K562 (cell line): ENCODE results near the gene ENG. TPM values are rescaled to one million over a fixed set of nuclear protein-coding genes. Genes with fewer than 3 reads are reported as not detected.

ENCODE experiments used
- ATAC-seq: fragments of 200-7000 bp; cut with Tn5 transposase; 3 replicates; pipeline ENCODE4 v1.9.1; 2020; ENCODE audit warnings: moderate library complexity
- BruUV-seq: library from RNA; stranded (reverse); fragments of 400-500 nt; replicated peaks from 2 replicates; lab custom pipeline; 2021; lab: Mats Ljungman, UMichigan
- CTCF ChIA-PET: fragments of 300-600 bp; formaldehyde crosslinking; extraction: SDS; loops from one replicate; lab custom pipeline; 2021; ENCODE audit warnings: low intra/inter-chr PET ratio; lab: Yijun Ruan, JAX
- POLR2A ChIA-PET: fragments of 300-600, 350-650 bp; sonication (Branson Sonifier 250); formaldehyde crosslinking; extraction: SDS; loops from one replicate; lab custom pipeline; 2021; ENCODE audit warnings: antibody characterized with exemption, inconsistent platforms; lab: Yijun Ruan, JAX
- DNase-seq, 4 experiments: peaks; one replicate each; pipeline versions ENCODE4 v3.0.0 to v3.0.0-alpha.2; 2011 to 2018; ENCODE audit warnings: low spot score in 3 of 4, mixed read lengths in 3 of 4; ENCODE audit errors: extremely low read depth in 1 of 4
- FAIRE-seq: peaks from 2 replicates; lab custom pipeline; 2011; peaks lifted over from hg19 to GRCh38; lab: Jason Lieb, UNC
- H2AFZ ChIP-seq: 2 replicates; pipeline ENCODE4 v1.6.0; 2011; ENCODE audit warnings: low read depth, low read length, control low read depth, inconsistent platforms
- H3K27ac ChIP-seq: fragments of 200-600 bp; 3 replicates; pipeline ENCODE4 v1.8.0; 2011; ENCODE audit warnings: low read depth, mild to moderate bottlenecking, control low read depth, inconsistent platforms, low read length, moderate library complexity, mixed read lengths; ENCODE audit errors: extremely low read depth
- H3K27me3 ChIP-seq, 2 experiments: fragments of 300-600 bp in 1 of 2; 2 replicates in 1 of 2; 3 replicates in 1 of 2; pipeline versions ENCODE4 v1.6.0 to v1.8.0; 2011; ENCODE audit warnings: inconsistent platforms in 2 of 2, low read length in 2 of 2, mild to moderate bottlenecking in 1 of 2, mixed read lengths in 1 of 2, moderate library complexity in 1 of 2; ENCODE audit not compliant: control insufficient read depth in 2 of 2, insufficient read depth in 2 of 2
- H3K36me3 ChIP-seq: fragments of 300-600 bp; 3 replicates; pipeline ENCODE4 v1.8.0; 2011; ENCODE audit warnings: mild to moderate bottlenecking, low read length, inconsistent platforms; ENCODE audit not compliant: control insufficient read depth, insufficient read depth
- H3K4me1 ChIP-seq, 2 experiments: fragments of 200-600 bp in 1 of 2; replicated peaks in 1 of 2; 2 replicates in 1 of 2; 3 replicates in 1 of 2; pipeline versions ENCODE4 v1.5.1 to v1.8.0; 2011; ENCODE audit warnings: inconsistent platforms in 2 of 2, low read length in 2 of 2, mild to moderate bottlenecking in 1 of 2, mixed read lengths in 1 of 2, moderate library complexity in 1 of 2; ENCODE audit not compliant: control insufficient read depth in 2 of 2, insufficient read depth in 2 of 2
- H3K4me2 ChIP-seq: 2 replicates; pipeline ENCODE4 v1.6.1; 2011; ENCODE audit warnings: low read length, control low read depth, inconsistent platforms, mixed read lengths; ENCODE audit not compliant: insufficient read depth
- H3K4me3 ChIP-seq: fragments of 200-600 bp; sonication (generic), shearing (Covaris generic); 2 replicates; pipeline ENCODE4 v1.5.1; 2016; ENCODE audit warnings: control low read depth, inconsistent platforms
- H3K79me2 ChIP-seq: fragments of 200-600 bp; 3 replicates; pipeline ENCODE4 v1.8.0; 2011; ENCODE audit warnings: low read length, inconsistent platforms; ENCODE audit not compliant: control insufficient read depth, insufficient read depth
- H3K9ac ChIP-seq, 2 experiments: 2 replicates each; pipeline versions ENCODE4 v1.6.0 to v1.6.1; 2011; ENCODE audit warnings: low read depth in 2 of 2, low read length in 2 of 2, control low read depth in 1 of 2, inconsistent platforms in 1 of 2, mild to moderate bottlenecking in 1 of 2, mixed read lengths in 1 of 2; ENCODE audit not compliant: insufficient read depth in 1 of 2
- H3K9me1 ChIP-seq: one replicate; pipeline ENCODE4 v1.6.0; 2011; ENCODE audit warnings: inconsistent platforms, mild to moderate bottlenecking, low read length, moderate library complexity; ENCODE audit not compliant: control insufficient read depth, insufficient read depth
- H3K9me3 ChIP-seq: replicated peaks from 2 replicates; pipeline ENCODE4 v1.5.1; 2011; ENCODE audit warnings: low read depth, low read length, inconsistent platforms; ENCODE audit not compliant: control insufficient read depth, insufficient read depth
- H4K20me1 ChIP-seq: replicated peaks from 2 replicates; pipeline ENCODE4 v1.6.1; 2011; ENCODE audit warnings: low read length, inconsistent platforms, mixed read lengths; ENCODE audit not compliant: control insufficient read depth, insufficient read depth
- CHD1 ChIP-seq: fragments of 200-600 bp; sonication (generic); IDR thresholded peaks from one replicate; pipeline ENCODE4 v1.6.1; 2012; ENCODE audit warnings: mild to moderate bottlenecking, moderate library complexity, low read length, inconsistent platforms
- GTF2B ChIP-seq: IDR thresholded peaks from 2 replicates; pipeline ENCODE4 v1.6.1; 2011; ENCODE audit not compliant: insufficient read length; ENCODE audit errors: extremely low read depth
- GTF2E2 ChIP-seq: fragments of 200-800 bp; sonication (Bioruptor generic); IDR thresholded peaks from 2 replicates; pipeline ENCODE4 v1.6.1; 2016; ENCODE audit warnings: missing genetic modification characterization, missing compliant biosample characterization
- MCM5 ChIP-seq: fragments of 450-650 bp; IDR thresholded peaks from 2 replicates; pipeline ENCODE4 v1.6.1; 2016; ENCODE audit warnings: low read depth
- RHOXF2B ChIP-seq: fragments of 250-450 bp; sonication (Bioruptor Pico); conservative IDR thresholded peaks from 2 replicates; pipeline ENCODE4 v1.5.1; 2021
- SMAD4 ChIP-seq: fragments of 250-450 bp; sonication (Bioruptor Pico); conservative IDR thresholded peaks from 2 replicates; pipeline ENCODE4 v1.8.0; 2021; ENCODE audit warnings: inconsistent platforms, mild to moderate bottlenecking, moderate library complexity
- SRSF1 ChIP-seq: fragments of 200-400 bp; formaldehyde crosslinking; IDR thresholded peaks from 2 replicates; pipeline ENCODE4 v1.6.1; 2017; ENCODE audit warnings: mild to moderate bottlenecking, low read depth, low read length, moderate library complexity
- TAF15 ChIP-seq: fragments of 200-400 bp; formaldehyde crosslinking; IDR thresholded peaks from 2 replicates; pipeline ENCODE4 v1.6.1; 2017; ENCODE audit warnings: mild to moderate bottlenecking, low read depth, low read length, moderate library complexity
- ZC3H8 ChIP-seq: fragments of 450-650 bp; IDR thresholded peaks from 2 replicates; pipeline ENCODE4 v1.6.1; 2017
- ZFPM2 ChIP-seq: fragments of 250-450 bp; sonication (Bioruptor Pico); IDR thresholded peaks from 2 replicates; pipeline ENCODE4 v1.5.1; 2022; ENCODE audit warnings: mild to moderate bottlenecking
- ZNF146 ChIP-seq: IDR thresholded peaks from one replicate; pipeline ENCODE4 v1.6.1; 2018; ENCODE audit warnings: missing compliant biosample characterization; ENCODE audit not compliant: unreplicated experiment
- ZNF41 ChIP-seq: fragments of 250-450 bp; sonication (Bioruptor Pico); conservative IDR thresholded peaks from 2 replicates; pipeline ENCODE4 v1.4.0; 2020; ENCODE audit warnings: mild to moderate bottlenecking
- ZNF586 ChIP-seq: fragments of 450-650 bp; formaldehyde crosslinking; conservative IDR thresholded peaks from 2 replicates; pipeline ENCODE4 v1.4.0; 2020; ENCODE audit warnings: mild to moderate bottlenecking, moderate library complexity
- WGBS: fragments of 100-300 bp; shearing (Covaris generic); methylation state at CpG from one replicate; pipeline ENCODE4 v1.1.6; 2016; ENCODE audit warnings: low coverage, mixed read lengths; ENCODE audit not compliant: insufficient coverage; ENCODE audit errors: missing lambda C conversion rate; 5-methylcytosine and 5-hydroxymethylcytosine counted together
- in situ Hi-C: fragments of 300-500 bp; cut with MboI; formaldehyde crosslinking; loops from 4 replicates; pipeline ENCODE4 v1.15.0; 2018; ENCODE audit warnings: inconsistent platforms, mixed read lengths
- intact Hi-C: fragments of 100-400 bp; cut with micrococcal nuclease; formaldehyde crosslinking; loops from 2 replicates; pipeline ENCODE4 v1.14.2; 2022
- polyA plus RNA-seq, 8 experiments: library from polyadenylated mRNA; depleted of rRNA in 4 of 8; stranded (reverse) in 5 of 8; unstranded in 3 of 8; fragments of >200 nt; fragmentation: Nextera tagmentation in 2 of 8; fragmentation: Illumina TruSeq in 1 of 8; extraction: Ambion mirVana in 2 of 8; extraction: Trizol in 1 of 8; gene quantifications; 2 replicates each; pipeline versions ENCODE4 v1.2.1 to v1.2.3, GENCODE V29; 2011 to 2014; ENCODE audit warnings: inconsistent platforms in 1 of 8, missing spikeins in 1 of 8
- total RNA-seq, 7 experiments: library from RNA; depleted of rRNA in 6 of 7; stranded (reverse); fragments of >200 nt in 6 of 7; fragmentation: Illumina TruSeq in 2 of 7; extraction: Trizol in 2 of 7; gene quantifications; 2 replicates each; pipeline versions ENCODE4 v1.2.1 to v1.2.3, GENCODE V29; 2011 to 2021; ENCODE audit warnings: low replicate concordance in 1 of 7

The ENG gene
- total and polyA plus RNA-seq, 9 of the 15 experiments (the other 6 are each of a cell fraction or from before 2014, with no cell fraction given): 0.04 to 0.40 (median 0.14) TPM; not detected in 1

- Histone ChIP-seq H3K9ac (no peak overlapping the region), H2AFZ (no peak overlapping the region), H3K4me1 (peaks cover 6 to 68% of the 10 kb centered on the region in 2 experiments; a peak in 4 of 5 replicates), H3K4me2 (no peak overlapping the region), H3K9me3 (no peaks in the 10 kb centered on the region), H3K4me3 (no peak overlapping the region), H3K27ac (no peak overlapping the region), H3K27me3 (no peaks in the 10 kb centered on the region), H3K36me3 (peaks cover 17% of the 10 kb centered on the region; the same call in 2 of the 3 replicates), H3K9me1 (no peaks in the 10 kb centered on the region), H3K79me2 (peaks cover 5% of the 10 kb centered on the region; the same call in 2 of the 3 replicates), H4K20me1 (no peaks in the 10 kb centered on the region)
- in situ Hi-C loops: loop anchor here (5.0 to 10.0 kb wide), 3 partner anchors 64 to 277 kb away; partner anchors contain the start of gene TOR2A
- TF ChIP-seq ZNF146 (CRISPR knock-in tag) (no peak), TAF15 (no peak), SMAD4 (no peak), CHD1 (no peak), ZNF586 (CRISPR knock-in tag) (no peak), RHOXF2B (no peak), GTF2E2 (tag) (no peak), MCM5 (no peak), GTF2B (no peak), SRSF1 (no peak), ZNF41 (CRISPR knock-in tag) (no peak), ZFPM2 (CRISPR knock-in tag) (no peak), ZC3H8 (no peak)
- ATAC-seq (no peak), FAIRE-seq (no peak), DNase-seq (no peak)
- no TSS peak for BruUV-seq
- WGBS: 74% methylated on average over 9 of the region's 9 CpGs
- ChIA-PET POLR2A (interaction anchor here (1.6 to 1.7 kb wide), 2 partner anchors 8 to 100 kb away, joined by 4 to 5 read pairs; no protein-coding TSS in a partner anchor), CTCF (interaction anchor here (4.0 kb wide), 1 partner anchor 135 kb away, joined by 31 read pairs; the partner anchor contains the start of gene TOR2A)
- intact Hi-C loops: loop anchor here (2.0 to 10.0 kb wide), 4 partner anchors 69 to 277 kb away; partner anchors contain the start of gene FPGS
Measured at GRCh38 chr9:127871531-127871930, 17.1 kb upstream of the ENG start.
